EL (cell line): ENCODE measurements around the gene EFCAB8.
A peak's percentile ranks its signal among the peaks of the same experiment; 100 is the strongest.
"Not testable (repeated sequence)": the region's sequence is repeated elsewhere in the genome, so short reads cannot be mapped to it uniquely, and the experiment has no call there.

Source experiments
- DNase-seq: peaks from one replicate; pipeline ENCODE4 v3.0.0-alpha.2; 2016

EFCAB8 gene

DNA sequence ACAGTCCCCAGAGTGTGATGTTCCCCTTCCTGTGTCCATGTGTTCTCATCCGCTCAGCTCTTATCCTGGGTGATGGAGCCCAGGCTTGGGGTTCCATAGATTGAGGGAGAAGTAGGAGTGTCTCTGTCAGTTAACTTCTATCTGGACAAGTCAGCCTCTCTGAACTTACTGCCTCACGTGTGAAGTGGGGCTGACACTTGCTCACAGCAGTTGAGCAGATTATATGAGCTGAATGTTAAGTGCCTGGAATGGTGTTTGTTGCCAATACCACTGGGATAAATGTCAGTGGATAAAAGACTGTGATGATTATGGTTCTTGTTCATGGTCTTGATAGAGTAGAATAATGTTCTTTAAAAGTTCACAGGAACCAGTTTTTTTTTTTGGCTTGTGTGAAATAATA, 17.1 kb upstream of the EFCAB8 start:
- DNase-seq = no peak

DNA sequence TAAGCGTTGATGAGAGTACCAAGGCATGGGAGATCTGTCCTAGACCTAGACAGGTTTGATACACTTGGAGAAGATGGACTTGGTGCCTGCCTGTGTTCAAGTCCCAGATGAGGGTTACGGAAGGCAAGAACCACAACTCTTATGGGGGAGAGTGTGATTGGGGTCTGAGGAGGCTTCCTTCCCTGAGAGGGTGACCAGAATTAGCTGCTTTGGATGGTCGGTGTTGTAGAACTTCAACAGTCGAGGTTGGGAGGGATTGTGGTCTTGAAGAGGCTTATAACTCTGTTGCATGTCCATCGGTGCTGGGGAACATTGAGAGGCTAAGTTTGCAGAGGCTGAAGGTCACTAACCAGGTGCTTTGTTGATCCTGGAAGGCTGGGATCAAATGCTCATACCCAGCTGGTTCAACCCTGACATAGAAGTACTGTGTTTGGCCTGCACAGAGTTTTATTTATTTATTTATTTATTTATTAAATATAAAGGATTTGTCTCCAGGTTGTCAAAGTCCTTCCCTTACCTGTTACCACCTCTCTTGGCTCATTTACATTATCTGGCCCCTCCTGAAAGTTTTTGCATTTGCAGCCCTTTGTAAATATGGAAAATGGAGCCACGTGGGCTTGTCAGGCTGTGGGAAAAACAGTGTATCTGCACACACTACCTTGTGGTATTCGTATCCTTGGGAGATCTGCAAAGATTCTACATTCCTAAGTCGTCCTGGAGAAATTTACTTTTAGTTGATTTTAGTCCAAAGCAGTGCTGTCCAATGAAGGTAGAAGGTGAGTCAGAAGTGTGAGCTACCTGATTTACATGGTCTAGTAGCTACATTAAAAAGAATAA, 15.8 kb upstream of the EFCAB8 start:
- DNase-seq = no peak

DNA sequence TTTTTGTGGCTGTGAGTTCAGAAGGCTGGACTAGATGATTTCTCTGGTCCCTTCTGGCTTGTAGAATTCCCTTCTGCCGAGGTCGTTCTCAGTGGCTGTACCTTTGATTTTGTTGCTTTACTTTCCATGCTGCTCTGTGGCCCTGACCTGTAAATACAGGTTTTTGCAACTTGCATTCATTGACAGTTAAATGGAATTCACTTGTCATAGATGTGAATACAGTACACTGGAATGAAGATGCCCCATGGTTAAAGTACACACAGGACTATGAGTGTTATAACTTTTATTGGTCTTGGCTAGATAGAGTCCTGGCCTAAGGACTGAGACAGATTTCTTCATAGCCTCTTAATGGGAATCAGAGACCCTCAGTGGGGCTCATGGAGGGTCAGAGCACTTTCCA, 12.9 kb upstream of the EFCAB8 start:
- DNase-seq = no peak

- no peak for DNase-seq
These were observed 11.9 kb upstream of the EFCAB8 start for GRCh38 chr20:32846852-32847251.

- DNase-seq = no peak
These were observed 10.8 kb upstream of the EFCAB8 start for GRCh38 chr20:32847964-32848363.

- no peak for DNase-seq
These were observed 9.9 kb upstream of the EFCAB8 start for GRCh38 chr20:32848846-32849245.

- DNase-seq = no peak
These were observed 9.1 kb upstream of the EFCAB8 start for GRCh38 chr20:32849577-32849976.

GRCh38 chr20:32855387-32855786, 3.3 kb upstream of the EFCAB8 start:
- no peak for DNase-seq

- DNase-seq = no peak
These were observed 534 bp upstream of the EFCAB8 start for GRCh38 chr20:32858189-32858588.

DNA sequence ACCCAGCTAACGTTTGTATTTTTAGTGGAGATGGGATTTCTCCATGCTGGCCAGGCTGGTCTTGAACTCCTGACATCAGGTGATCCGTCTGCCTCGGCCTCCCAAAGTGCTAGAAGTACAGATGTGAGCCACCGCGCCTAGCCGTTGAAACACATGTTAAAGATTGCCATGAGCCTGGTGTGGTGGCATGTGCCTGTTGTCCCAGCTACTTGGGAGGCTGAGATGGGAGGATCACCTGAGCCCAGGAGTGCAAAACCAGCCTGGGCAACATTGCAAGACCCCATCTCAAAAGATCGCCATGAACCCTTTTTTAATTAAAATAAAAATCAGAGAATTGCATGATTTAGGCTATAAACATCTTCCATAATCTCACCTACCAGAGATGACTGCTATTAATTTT, 2.7 kb downstream of the EFCAB8 start:
- no peak for DNase-seq

DNA sequence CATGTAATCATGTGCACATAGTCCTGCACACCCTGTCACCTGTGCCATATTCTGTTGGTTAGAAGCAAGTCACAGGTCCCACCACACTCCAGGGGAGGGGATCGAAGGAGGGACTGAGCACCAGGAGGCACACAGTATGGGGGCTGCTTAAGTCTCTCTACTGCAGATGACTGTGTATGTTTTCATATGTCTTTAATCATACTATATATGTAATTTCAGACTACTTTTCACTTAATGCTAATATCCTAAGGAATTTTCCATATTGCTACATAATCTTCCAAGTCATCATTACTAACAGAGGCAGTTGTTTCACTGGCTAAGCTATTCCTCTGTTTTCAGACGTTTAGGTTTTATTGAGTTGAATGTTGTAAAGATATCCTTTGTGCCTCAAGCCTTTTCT, 10.8 kb downstream of the EFCAB8 start:
- DNase-seq = no peak

- not testable (repeated sequence) for DNase-seq
These were observed 11.8 kb downstream of the EFCAB8 start for GRCh38 chr20:32870526-32870925.

DNA sequence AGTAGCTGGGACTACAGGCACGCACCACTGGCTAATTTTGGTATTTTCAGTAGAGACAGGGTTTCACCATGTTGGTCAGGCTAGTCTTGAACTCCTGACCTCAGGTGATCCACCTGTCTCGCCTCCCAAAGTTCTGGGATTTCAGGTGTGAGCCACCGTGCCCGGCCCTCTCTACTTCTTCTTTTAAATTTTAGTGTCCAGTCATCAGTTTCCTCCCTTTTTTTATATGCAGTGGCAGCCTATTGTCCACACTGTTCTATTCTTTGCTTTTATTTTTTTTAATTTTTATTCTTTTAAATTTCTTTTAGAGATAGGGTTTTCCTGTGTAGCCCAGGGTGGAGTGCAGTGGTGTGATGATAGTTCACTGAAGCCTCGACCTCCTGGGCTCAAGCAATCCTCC, 12.3 kb downstream of the EFCAB8 start:
- no peak for DNase-seq

GRCh38 chr20:32871627-32872160, 13.0 kb downstream of the EFCAB8 start:
- DNase-seq = no peak

DNA sequence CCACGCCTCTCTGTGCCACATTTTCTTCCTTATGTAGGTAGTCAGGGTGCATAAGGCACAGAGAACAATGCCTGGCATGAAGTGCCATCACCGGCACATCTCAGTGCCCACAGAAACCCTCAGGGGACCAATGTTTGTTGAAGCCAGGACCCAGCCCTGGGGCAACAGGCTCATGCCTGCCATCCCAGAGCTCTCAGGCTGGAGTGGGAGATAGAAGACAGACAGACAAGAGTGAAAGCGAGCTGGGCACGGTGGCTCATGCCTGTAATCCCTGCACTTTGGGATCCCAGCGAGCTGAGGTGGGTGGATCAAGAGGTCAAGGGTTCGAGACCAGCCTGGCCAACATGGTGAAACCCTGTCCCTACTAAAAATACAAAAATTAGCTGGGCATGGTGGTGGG, 13.5 kb downstream of the EFCAB8 start:
- DNase-seq = no peak

- DNase-seq = no peak
These were observed 16.9 kb downstream of the EFCAB8 start for GRCh38 chr20:32875673-32876072.

- peak; percentile 43 for DNase-seq
These were observed 18.8 kb downstream of the EFCAB8 start for GRCh38 chr20:32877507-32877906.

- no peak for DNase-seq
These were observed 20.1 kb downstream of the EFCAB8 start for GRCh38 chr20:32878820-32879219.

GRCh38 chr20:32879538-32879937, 20.8 kb downstream of the EFCAB8 start:
- DNase-seq = no peak

- DNase-seq = no peak
These were observed 21.9 kb downstream of the EFCAB8 start for GRCh38 chr20:32880635-32881034.

DNA sequence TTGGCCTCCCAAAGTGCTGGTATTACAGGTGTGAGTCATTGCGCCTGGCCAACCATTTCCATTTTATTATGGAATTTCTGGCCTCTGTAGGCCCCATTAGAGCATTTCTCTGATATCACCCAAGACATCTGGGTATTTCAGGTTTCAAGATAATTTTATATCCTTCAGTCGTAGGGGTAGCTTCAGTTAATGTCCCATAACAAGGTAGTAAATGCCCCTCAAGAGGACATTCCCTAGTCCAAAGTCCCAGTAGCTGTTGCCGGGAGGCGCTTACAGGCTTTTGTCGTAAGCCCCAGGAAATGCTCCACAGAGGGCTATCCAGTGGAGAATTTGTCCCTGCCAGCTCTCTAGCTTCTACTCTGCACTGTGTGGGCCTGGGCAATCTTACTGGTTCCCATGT, 24.4 kb downstream of the EFCAB8 start:
- no peak for DNase-seq

DNA sequence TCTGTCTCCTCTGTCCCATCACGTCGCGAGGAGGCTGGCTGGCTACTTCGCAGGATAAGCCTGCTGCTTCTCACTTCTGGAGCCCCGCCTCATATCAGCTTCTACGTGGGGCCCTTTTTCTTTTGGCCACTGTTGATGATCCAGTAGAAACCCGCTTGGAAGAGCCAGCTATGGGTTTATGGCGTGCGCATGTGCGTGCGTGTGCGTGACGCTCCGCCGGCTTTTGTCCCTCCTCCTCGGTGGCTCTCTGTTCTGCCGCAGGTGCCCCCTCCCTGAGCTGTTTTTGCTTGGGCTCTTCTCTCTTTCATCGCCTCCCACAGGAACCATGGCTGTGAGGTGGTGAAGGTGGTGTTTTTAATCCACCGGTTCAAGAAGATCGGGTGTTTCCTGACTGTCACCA, 26.5 kb downstream of the EFCAB8 start:
- no peak for DNase-seq

DNA sequence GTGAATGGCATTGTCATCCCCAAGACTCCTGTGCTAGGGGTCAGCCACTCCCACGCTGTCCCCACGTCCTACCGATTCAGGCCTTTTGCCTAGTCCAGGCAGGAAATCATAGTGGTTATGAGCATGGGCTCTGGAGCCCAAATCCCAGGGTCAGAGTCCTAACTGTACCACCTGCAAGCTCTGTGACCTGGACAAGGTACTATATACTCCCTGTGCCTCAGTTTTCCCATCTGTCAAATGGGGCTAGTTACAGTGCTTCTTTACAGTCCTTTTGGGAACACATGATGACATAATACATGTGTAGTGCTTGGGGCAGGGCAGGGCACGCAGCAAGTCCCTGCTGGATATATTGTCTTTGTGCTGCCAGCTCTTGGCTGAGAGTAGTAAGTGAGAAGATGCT, 27.2 kb downstream of the EFCAB8 start:
- DNase-seq = no peak

GRCh38 chr20:32886652-32887051, 27.9 kb downstream of the EFCAB8 start:
- no peak for DNase-seq

DNA sequence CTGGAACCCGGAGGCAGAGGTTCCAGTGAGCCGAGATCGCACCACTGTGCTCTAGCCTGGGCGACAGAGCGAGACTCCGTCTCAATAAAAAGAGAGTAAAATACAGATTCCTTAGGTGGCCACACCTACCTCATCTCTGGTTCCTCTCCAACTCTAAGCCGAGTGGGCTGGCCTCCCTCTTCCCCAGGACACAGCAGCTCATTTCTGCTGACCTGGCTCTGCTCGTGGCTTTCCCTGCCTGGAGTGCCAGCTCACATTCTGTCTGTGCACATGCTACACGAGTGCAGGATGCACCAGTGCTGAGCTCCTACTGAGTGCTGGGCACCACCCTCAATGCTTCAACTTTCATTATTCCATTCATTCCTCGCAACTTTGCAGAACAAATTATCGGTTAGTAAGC, 28.8 kb downstream of the EFCAB8 start:
- no peak for DNase-seq
